ENCODE results near the gene PPBP. TPM values are rescaled to one million over a fixed set of nuclear protein-coding genes. Genes with fewer than 3 reads are reported as not detected.

PPBP gene
- total RNA-seq, 4 donors from 2014 or later, result not detected

GRCh38 chr4:74005528-74005927, 17.5 kb upstream of the PPBP start:
- no peak for TF ChIP-seq CTCF (IDR thresholded peaks at IDR 0.05)
- TF ChIP-seq POLR2AphosphoS5 (IDR thresholded peaks at IDR 0.05), result no peak
- no peak for TF ChIP-seq EP300 (IDR thresholded peaks at IDR 0.05; ENCODE audit: low read depth)
- no peak for TF ChIP-seq POLR2A (IDR thresholded peaks at IDR 0.05)
- in situ Hi-C loops (cut with MboI; ENCODE audit: low pct_ligation_motif_present in 1 of 4, low pct_unique_long_range_greater_than_20kb in 1 of 4, low sequenced_read_pairs in 3 of 4) (no loop called here), intact Hi-C loops (cut with DNase I; ENCODE audit: low total_unique reads) (no loop called here)
- H3K36me3 ChIP-seq, result no peaks in the 10 kb centered on the region
- no peaks in the 10 kb centered on the region for H3K27me3 ChIP-seq
- H3K4me1 ChIP-seq, result peaks cover 0 to 30% (median 11%) of the 10 kb centered on the region in 4 donors
- H3K4me3 ChIP-seq, result no peak overlapping the region
- DNase-seq, result no peak
- peak overlapping the region; percentile 53 to 78 (median 72) for H3K27ac ChIP-seq
- WGBS, 2 donors (ENCODE audit: low coverage in 1 of 2), result 35 to 44% methylated on average over 3 of the region's 3 CpGs
- H3K9me3 ChIP-seq, result no peaks in the 10 kb centered on the region

GRCh38 chr4:74004668-74005067, 16.7 kb upstream of the PPBP start:
- Histone ChIP-seq H3K36me3 (no peaks in the 10 kb centered on the region), H3K4me3 (no peak overlapping the region), H3K9me3 (no peaks in the 10 kb centered on the region), H3K27ac (peak overlapping the region; percentile 53 to 78 (median 72)), H3K27me3 (no peaks in the 10 kb centered on the region), H3K4me1 (peaks cover 0 to 29% (median 11%) of the 10 kb centered on the region in 4 donors)
- in situ Hi-C loops (cut with MboI; ENCODE audit: low pct_ligation_motif_present in 1 of 4, low pct_unique_long_range_greater_than_20kb in 1 of 4, low sequenced_read_pairs in 3 of 4), result no loop called here
- no peak for TF ChIP-seq POLR2A (IDR thresholded peaks at IDR 0.05)
- TF ChIP-seq EP300 (IDR thresholded peaks at IDR 0.05; ENCODE audit: low read depth), result no peak
- no peak for TF ChIP-seq POLR2AphosphoS5 (IDR thresholded peaks at IDR 0.05)
- TF ChIP-seq CTCF (IDR thresholded peaks at IDR 0.05), result no peak
- intact Hi-C loops (cut with DNase I; ENCODE audit: low total_unique reads), result no loop called here
- 41 to 42% methylated on average over 4 of the region's 4 CpGs for WGBS, 2 donors (ENCODE audit: low coverage in 1 of 2)
- DNase-seq, result no peak

GRCh38 chr4:74000301-74000700, 12.3 kb upstream of the PPBP start:
- in situ Hi-C loops (cut with MboI; ENCODE audit: low pct_ligation_motif_present in 1 of 4, low pct_unique_long_range_greater_than_20kb in 1 of 4, low sequenced_read_pairs in 3 of 4), result no loop called here
- Histone ChIP-seq H3K9me3 (no peaks in the 10 kb centered on the region), H3K27ac (no peak overlapping the region), H3K36me3 (no peaks in the 10 kb centered on the region), H3K27me3 (peaks cover 20% of the 10 kb centered on the region), H3K4me1 (peaks cover 0 to 12% (median 5%) of the 10 kb centered on the region in 4 donors), H3K4me3 (no peak overlapping the region)
- TF ChIP-seq POLR2AphosphoS5 (IDR thresholded peaks at IDR 0.05) (no peak), EP300 (IDR thresholded peaks at IDR 0.05; ENCODE audit: low read depth) (no peak), CTCF (IDR thresholded peaks at IDR 0.05) (no peak), POLR2A (IDR thresholded peaks at IDR 0.05) (no peak)
- intact Hi-C loops (cut with DNase I; ENCODE audit: low total_unique reads), result no loop called here
- DNase-seq, result no peak
- WGBS, 2 donors (ENCODE audit: low coverage in 1 of 2), result 36 to 54% methylated on average over 6 of the region's 6 CpGs

GRCh38 chr4:73998040-73999011, 10.3 kb upstream of the PPBP start, which contains the start of gene CXCL5:
TSS of gene CXCL5 (minus strand) at chr4:73998677. CDS start at chr4:73998581, 96 bp downstream.
- Histone ChIP-seq H3K27ac (no peak within 1 kb of the TSS), H3K9me3 (no peaks in the 10 kb centered on the region), H3K4me3 (peak within 1 kb of the TSS in 1 of 4 donors; percentile 29), H3K27me3 (peaks cover 20% of the 10 kb centered on the region), H3K36me3 (no peaks in the 10 kb centered on the region), H3K4me1 (no peaks in the 10 kb centered on the region)
- in situ Hi-C loops (cut with MboI; ENCODE audit: low pct_ligation_motif_present in 1 of 4, low pct_unique_long_range_greater_than_20kb in 1 of 4, low sequenced_read_pairs in 3 of 4), result no loop called here
- 52 to 70% methylated on average over 13 to 46 of the region's 46 CpGs for WGBS, 2 donors (ENCODE audit: low coverage in 1 of 2)
- no peak for TF ChIP-seq POLR2AphosphoS5 (IDR thresholded peaks at IDR 0.05)
- no peak for TF ChIP-seq CTCF (IDR thresholded peaks at IDR 0.05)
- TF ChIP-seq POLR2A (IDR thresholded peaks at IDR 0.05), result no peak
- no peak for TF ChIP-seq EP300 (IDR thresholded peaks at IDR 0.05; ENCODE audit: low read depth)
- intact Hi-C loops (cut with DNase I; ENCODE audit: low total_unique reads), result no loop called here
- peak; percentile 16 for DNase-seq

All from transverse colon (tissue), 4 donors.